Chondrocyte (in vitro differentiated cells): ENCODE measurements around the gene TBL2. TPM values are rescaled to one million over a fixed set of nuclear protein-coding genes. Genes with fewer than 3 reads are reported as not detected.
"Not testable (repeated sequence)": the region's sequence is repeated elsewhere in the genome, so short reads cannot be mapped to it uniquely, and the experiment has no call there.

Experiments
- DNase-seq: peaks from one replicate; pipeline ENCODE4 v3.0.0; 2021; ENCODE audit warnings: mixed read lengths, low spot score
- H3K27ac Mint-ChIP-seq: one replicate; pipeline ENCODE4 v1.8.0; 2021; ENCODE audit warnings: mild to moderate bottlenecking, moderate library complexity, mixed read lengths; ENCODE audit not compliant: unreplicated experiment
- H3K27me3 Mint-ChIP-seq: 2 replicates; pipeline ENCODE4 v1.8.0; 2021; ENCODE audit warnings: low read depth, mixed read lengths
- H3K36me3 Mint-ChIP-seq: 2 replicates; pipeline ENCODE4 v1.8.0; 2021; ENCODE audit warnings: low read depth, mixed read lengths
- H3K4me1 Mint-ChIP-seq: 2 replicates; pipeline ENCODE4 v1.8.0; 2021; ENCODE audit warnings: low read depth, mild to moderate bottlenecking, mixed read lengths
- H3K4me3 Mint-ChIP-seq: one replicate; pipeline ENCODE4 v1.8.0; 2021; ENCODE audit warnings: mild to moderate bottlenecking, moderate library complexity, mixed read lengths; ENCODE audit not compliant: unreplicated experiment
- H3K9me3 Mint-ChIP-seq: 2 replicates; pipeline ENCODE4 v1.8.0; 2021; ENCODE audit warnings: low read depth, mixed read lengths
- CTCF ChIP-seq: fragments of 200-600 bp; sonication (generic); IDR thresholded peaks from 2 replicates; pipeline ENCODE4 v1.5.0; 2021; ENCODE audit warnings: antibody characterized with exemption, mild to moderate bottlenecking, moderate library complexity
- total RNA-seq: library from RNA; stranded (reverse); gene quantifications from 3 replicates; pipeline ENCODE4 v1.2.1, GENCODE V29; 2021

Gene TBL2
- total RNA-seq, 1 donor from 2014 or later: 50.4 TPM

DNA sequence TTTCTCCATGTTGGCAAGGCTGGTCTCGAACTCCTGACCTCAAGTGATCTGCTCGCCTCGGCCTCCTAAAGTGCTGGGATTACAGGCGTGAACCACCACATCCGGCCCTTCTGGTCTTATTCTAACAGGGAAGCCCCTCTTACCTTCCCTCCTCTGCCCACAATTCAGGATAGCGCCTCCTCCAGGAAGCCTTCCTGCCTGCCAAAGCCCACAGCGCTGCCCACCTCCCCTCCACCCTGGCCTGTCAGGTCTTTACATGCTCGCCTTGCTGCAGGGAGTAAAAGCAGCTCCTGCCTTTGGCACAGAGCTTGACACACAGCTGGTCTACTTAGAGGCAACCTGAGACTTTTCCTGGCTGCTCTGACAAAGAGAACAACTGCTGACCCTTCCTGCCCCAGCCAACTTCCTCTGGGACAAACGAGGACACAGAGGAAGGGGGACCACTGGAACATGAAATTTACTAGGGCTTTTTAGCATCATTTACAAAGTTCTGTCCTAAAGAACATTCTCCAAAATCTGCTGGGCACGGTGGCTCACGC, 32.7 kb upstream of the TBL2 start:
- peaks cover 11% of the 10 kb centered on the region for H3K27me3 Mint-ChIP-seq
- no peaks in the 10 kb centered on the region for H3K9me3 Mint-ChIP-seq
- TF ChIP-seq CTCF: no peak
- peaks cover 2% of the 10 kb centered on the region for H3K4me1 Mint-ChIP-seq
- DNase-seq: no peak
- no peak overlapping the region for H3K4me3 Mint-ChIP-seq
- no peak overlapping the region for H3K27ac Mint-ChIP-seq
- no peaks in the 10 kb centered on the region for H3K36me3 Mint-ChIP-seq

DNA sequence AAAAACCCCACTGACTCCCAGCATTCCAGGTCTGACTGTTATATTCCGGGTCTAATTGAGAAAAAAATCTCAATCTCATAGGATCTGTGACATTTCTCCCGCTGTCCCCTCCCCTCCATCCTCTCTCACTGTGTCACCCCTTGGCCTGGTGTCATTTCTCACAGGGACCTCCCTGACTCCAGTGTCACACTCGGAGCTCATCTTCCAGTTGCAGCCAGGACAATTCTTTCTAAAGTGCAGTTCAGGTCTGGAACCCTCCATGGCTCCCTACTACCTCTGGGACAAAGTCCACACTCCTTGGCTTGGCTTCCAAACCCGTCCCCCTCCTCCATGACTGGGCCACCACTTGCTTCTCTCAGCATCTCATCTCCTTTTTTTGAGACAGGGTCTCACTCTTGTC, 31.7 kb upstream of the TBL2 start:
- Mint-ChIP-seq H3K27me3 (peaks cover 15% of the 10 kb centered on the region), H3K4me1 (peaks cover 2% of the 10 kb centered on the region), H3K27ac (no peak overlapping the region), H3K9me3 (no peaks in the 10 kb centered on the region), H3K36me3 (no peaks in the 10 kb centered on the region), H3K4me3 (no peak overlapping the region)
- no peak for DNase-seq
- no peak for TF ChIP-seq CTCF

- not testable (repeated sequence) for H3K9me3 Mint-ChIP-seq, H3K36me3 Mint-ChIP-seq, H3K27me3 Mint-ChIP-seq, DNase-seq, H3K4me3 Mint-ChIP-seq, H3K4me1 Mint-ChIP-seq, H3K27ac Mint-ChIP-seq
Measured at GRCh38 chr7:73607692-73607983, 29.3 kb upstream of the TBL2 start.

- no peak for DNase-seq
- H3K9me3 Mint-ChIP-seq: no peaks in the 10 kb centered on the region
- H3K4me1 Mint-ChIP-seq: no peaks in the 10 kb centered on the region
- TF ChIP-seq CTCF: peak; percentile 99
- no peak overlapping the region for H3K4me3 Mint-ChIP-seq
- no peak overlapping the region for H3K27ac Mint-ChIP-seq
- no peaks in the 10 kb centered on the region for H3K36me3 Mint-ChIP-seq
- H3K27me3 Mint-ChIP-seq: peaks cover 6% of the 10 kb centered on the region
Measured at GRCh38 chr7:73606801-73607691, 28.7 kb upstream of the TBL2 start.

DNA sequence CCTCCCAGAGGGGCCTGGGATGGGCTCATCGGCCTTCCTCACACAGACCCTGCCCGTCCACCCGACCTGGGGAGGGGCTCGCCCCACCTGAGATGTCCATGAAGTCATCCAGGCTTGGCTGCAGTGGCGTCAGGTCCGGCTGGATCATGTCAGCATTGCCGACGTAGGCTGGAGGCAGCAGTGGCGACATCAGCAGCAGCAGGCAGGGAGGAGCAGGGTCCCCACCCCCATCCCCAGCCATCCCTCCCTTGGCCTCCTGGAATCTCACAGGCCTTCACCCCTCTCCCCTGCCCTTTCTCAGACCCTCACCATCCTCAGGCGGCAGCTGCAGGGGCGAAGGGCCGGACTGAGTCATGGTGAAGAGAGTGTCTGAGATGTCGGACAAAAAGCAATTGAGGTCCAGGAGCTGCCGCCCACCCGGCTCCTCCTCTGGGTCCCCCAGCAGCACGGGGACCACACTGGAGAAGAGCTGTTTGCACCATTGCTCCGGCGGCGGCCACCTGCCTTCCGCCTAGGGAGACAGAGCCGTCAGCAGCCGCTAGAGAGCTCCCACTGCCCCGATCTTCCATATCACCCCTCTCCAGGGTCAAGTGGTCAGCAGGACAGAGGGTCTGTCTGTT, 27.3 kb upstream of the TBL2 start:
- Mint-ChIP-seq H3K4me3 (no peak overlapping the region), H3K9me3 (no peaks in the 10 kb centered on the region), H3K27ac (no peak overlapping the region), H3K36me3 (no peaks in the 10 kb centered on the region), H3K4me1 (no peaks in the 10 kb centered on the region), H3K27me3 (peaks cover 6% of the 10 kb centered on the region)
- no peak for DNase-seq
- no peak for TF ChIP-seq CTCF
